H1 (cell line): ENCODE results near the gene PSD2. TPM values are rescaled to one million over a fixed set of nuclear protein-coding genes. Genes with fewer than 3 reads are reported as not detected.

Experiments used
- CTCF ChIA-PET: fragments of 300-600 bp; sonication (Branson Sonifier 250); formaldehyde crosslinking; loops from one replicate; lab custom pipeline; 2021; ENCODE audit not compliant: partially characterized antibody; lab: Charles Lee
- POLR2A ChIA-PET: fragments of 300-600 bp; sonication (Branson Sonifier 250); formaldehyde crosslinking; loops from one replicate; lab custom pipeline; 2021; ENCODE audit warnings: inconsistent platforms; ENCODE audit not compliant: partially characterized antibody; lab: Charles Lee
- DNase-seq, 2 experiments: peaks; one replicate each; pipeline versions ENCODE4 v3.0.0 to v3.0.0-alpha.2; 2010 to 2022; ENCODE audit warnings: low spot score in 2 of 2, low read depth in 1 of 2, mixed read lengths in 1 of 2
- FAIRE-seq: peaks from 2 replicates; lab custom pipeline; 2011; peaks lifted over from hg19 to GRCh38; lab: Jason Lieb, UNC
- H2AFZ ChIP-seq: 2 replicates; pipeline ENCODE4 v1.8.1; 2012; ENCODE audit warnings: low read length, inconsistent platforms
- H2AK5ac ChIP-seq: 2 replicates; pipeline ENCODE4 v1.6.1; 2013; ENCODE audit warnings: low read depth, low read length
- H2BK120ac ChIP-seq: replicated peaks from 2 replicates; pipeline ENCODE3; 2013; ENCODE audit warnings: low read depth, low read length, inconsistent platforms
- H2BK12ac ChIP-seq: 2 replicates; pipeline ENCODE4 v1.6.1; 2013; ENCODE audit warnings: low read depth, low read length
- H2BK15ac ChIP-seq: 2 replicates; pipeline ENCODE4 v1.6.1; 2013; ENCODE audit warnings: low read length
- H2BK20ac ChIP-seq: 2 replicates; pipeline ENCODE4 v1.6.1; 2013; ENCODE audit warnings: low read length
- H2BK5ac ChIP-seq: 2 replicates; pipeline ENCODE4 v1.6.1; 2013; ENCODE audit warnings: low read depth, low read length
- H3K14ac ChIP-seq: 2 replicates; pipeline ENCODE4 v1.6.1; 2013; ENCODE audit warnings: inconsistent platforms; ENCODE audit not compliant: insufficient read length
- H3K18ac ChIP-seq: 2 replicates; pipeline ENCODE4 v1.6.1; 2013; ENCODE audit warnings: low read length; ENCODE audit errors: extremely low read depth
- H3K23ac ChIP-seq: 2 replicates; pipeline ENCODE4 v1.6.1; 2013; ENCODE audit warnings: inconsistent platforms; ENCODE audit not compliant: insufficient read length
- H3K23me2 ChIP-seq: 2 replicates; pipeline ENCODE4 v1.6.1; 2013; ENCODE audit warnings: low read depth, low read length
- H3K27ac ChIP-seq: 2 replicates; pipeline ENCODE4 v1.6.1; 2011; ENCODE audit warnings: low read depth, low read length, inconsistent platforms
- H3K27me3 ChIP-seq, 4 experiments: replicated peaks in 1 of 4; 1 replicate in 1 of 4; 2 replicates in 3 of 4; pipeline versions ENCODE4 v1.6.1 to v1.8.1; 2011 to 2013; ENCODE audit warnings: low read length in 3 of 4, mild to moderate bottlenecking in 3 of 4, inconsistent platforms in 2 of 4, mixed read lengths in 2 of 4, moderate library complexity in 1 of 4; ENCODE audit not compliant: control insufficient read depth in 3 of 4, insufficient read depth in 3 of 4; ENCODE audit errors: extremely low read depth in 1 of 4
- H3K36me3 ChIP-seq, 4 experiments: 2 replicates each; pipeline versions ENCODE4 v1.6.1 to v1.8.1; 2011 to 2013; ENCODE audit warnings: mild to moderate bottlenecking in 4 of 4, low read length in 3 of 4, moderate library complexity in 2 of 4, control low read depth in 1 of 4, inconsistent platforms in 1 of 4; ENCODE audit not compliant: insufficient read depth in 4 of 4, control insufficient read depth in 2 of 4
- H3K4ac ChIP-seq: replicated peaks from 2 replicates; pipeline ENCODE3; 2013; ENCODE audit warnings: low read length, low read depth, mixed read lengths, inconsistent platforms; ENCODE audit not compliant: insufficient read length
- H3K4me1 ChIP-seq, 4 experiments: replicated peaks in 1 of 4; 1 replicate in 1 of 4; 2 replicates in 3 of 4; pipeline versions ENCODE4 v1.6.1 to v1.8.1; 2011 to 2013; ENCODE audit warnings: low read length in 3 of 4, inconsistent platforms in 2 of 4, mixed read lengths in 1 of 4; ENCODE audit not compliant: insufficient read depth in 4 of 4, control insufficient read depth in 3 of 4
- H3K4me2 ChIP-seq, 2 experiments: 2 replicates each; pipeline versions ENCODE4 v1.6.1 to v1.8.1; 2011 to 2013; ENCODE audit warnings: low read depth in 2 of 2, low read length in 2 of 2, control low read depth in 1 of 2, inconsistent platforms in 1 of 2, mild to moderate bottlenecking in 1 of 2; ENCODE audit not compliant: insufficient read depth in 1 of 2
- H3K4me3 ChIP-seq, 4 experiments: fragments of 200-600, 300-600 bp in 1 of 4; sonication (generic), shearing (Covaris generic), sonication (Bioruptor Twin) in 1 of 4; 2 replicates each; pipeline versions ENCODE4 v1.5.1 to v1.8.1; 2011 to 2016; ENCODE audit warnings: low read length in 4 of 4, low read depth in 3 of 4, control low read depth in 2 of 4, inconsistent platforms in 2 of 4, mild to moderate bottlenecking in 2 of 4, mixed read lengths in 1 of 4, moderate library complexity in 1 of 4; ENCODE audit not compliant: insufficient read depth in 2 of 4; ENCODE audit errors: extremely low read depth in 1 of 4
- H3K56ac ChIP-seq: replicated peaks from 2 replicates; pipeline ENCODE3; 2013; ENCODE audit warnings: low read depth, mild to moderate bottlenecking, mixed read lengths, low read length, inconsistent platforms; ENCODE audit not compliant: insufficient read length
- H3K79me1 ChIP-seq: 2 replicates; pipeline ENCODE4 v1.6.1; 2013; ENCODE audit warnings: low read depth, low read length, control low read depth
- H3K79me2 ChIP-seq, 2 experiments: 2 replicates each; pipeline versions ENCODE4 v1.6.1 to v1.8.1; 2012 to 2013; ENCODE audit warnings: low read length in 2 of 2, mild to moderate bottlenecking in 2 of 2, inconsistent platforms in 1 of 2; ENCODE audit not compliant: insufficient read depth in 2 of 2, control insufficient read depth in 1 of 2
- H3K9ac ChIP-seq, 4 experiments: replicated peaks in 1 of 4; 1 replicate in 1 of 4; 2 replicates in 3 of 4; pipeline versions ENCODE4 v1.6.1 to v1.8.1; 2011 to 2013; ENCODE audit warnings: low read depth in 3 of 4, low read length in 3 of 4, control low read depth in 2 of 4, mild to moderate bottlenecking in 2 of 4, moderate library complexity in 2 of 4, inconsistent platforms in 1 of 4; ENCODE audit errors: extremely low read depth in 1 of 4
- H3K9me3 ChIP-seq, 2 experiments: 2 replicates each; pipeline versions ENCODE4 v1.6.1 to v1.8.1; 2012 to 2013; ENCODE audit warnings: mild to moderate bottlenecking in 2 of 2, moderate library complexity in 2 of 2, control low read depth in 1 of 2, inconsistent platforms in 1 of 2, low read depth in 1 of 2, low read length in 1 of 2, mixed read lengths in 1 of 2; ENCODE audit not compliant: insufficient read depth in 2 of 2
- H4K20me1 ChIP-seq, 2 experiments: replicated peaks in 1 of 2; 2 replicates each; pipeline versions ENCODE3 to v1.8.1; 2011 to 2013; ENCODE audit warnings: inconsistent platforms in 2 of 2, low read length in 2 of 2, mild to moderate bottlenecking in 1 of 2; ENCODE audit not compliant: insufficient read depth in 2 of 2, control insufficient read depth in 1 of 2
- H4K5ac ChIP-seq: 2 replicates; pipeline ENCODE4 v1.6.1; 2013; ENCODE audit warnings: low read length, low read depth, mixed read lengths, inconsistent platforms; ENCODE audit not compliant: insufficient read length
- H4K8ac ChIP-seq: 2 replicates; pipeline ENCODE4 v1.8.0; 2013; ENCODE audit warnings: mild to moderate bottlenecking, moderate library complexity, low read length, inconsistent platforms; ENCODE audit not compliant: insufficient read depth; ENCODE audit errors: extremely low read depth
- H4K91ac ChIP-seq: replicated peaks from 2 replicates; pipeline ENCODE3; 2013; ENCODE audit warnings: low read length, mixed read lengths, inconsistent platforms; ENCODE audit not compliant: insufficient read length
- BACH1 ChIP-seq: IDR thresholded peaks from 2 replicates; pipeline ENCODE4 v1.6.1; 2012; ENCODE audit warnings: low read length, improper control_type of control experiment
- BCL11A ChIP-seq, 2 experiments: IDR thresholded peaks; one replicate each; pipeline ENCODE4 v1.6.1; 2011; ENCODE audit warnings: low read depth in 2 of 2, low read length in 2 of 2, mild to moderate bottlenecking in 2 of 2
- CHD2 ChIP-seq: IDR thresholded peaks from 2 replicates; pipeline ENCODE4 v1.6.1; 2012; ENCODE audit warnings: low read length, improper control_type of control experiment
- EP300 ChIP-seq, 2 experiments: IDR thresholded peaks; 1 replicate in 1 of 2; 2 replicates in 1 of 2; pipeline ENCODE4 v1.6.1; 2011 to 2012; ENCODE audit warnings: low read depth in 2 of 2, low read length in 2 of 2, mild to moderate bottlenecking in 2 of 2, borderline replicate concordance in 1 of 2, inconsistent platforms in 1 of 2, moderate library complexity in 1 of 2
- JUN ChIP-seq: IDR thresholded peaks from 2 replicates; pipeline ENCODE4 v1.6.1; 2011; ENCODE audit warnings: low read depth, mild to moderate bottlenecking, improper control_type of control experiment, low read length
- JUND ChIP-seq: IDR thresholded peaks from 2 replicates; pipeline ENCODE4 v1.6.1; 2011; ENCODE audit warnings: mild to moderate bottlenecking, improper control_type of control experiment, low read length
- KDM5A ChIP-seq: fragments of 200-600 bp; IDR thresholded peaks from 2 replicates; pipeline ENCODE4 v1.7.1; 2012; ENCODE audit warnings: mild to moderate bottlenecking, low read length, inconsistent platforms, mixed read lengths
- RNF2 ChIP-seq: fragments of 200-900, 300-1000 bp; sonication (generic); IDR thresholded peaks from 2 replicates; pipeline ENCODE4 v1.7.1; 2016; ENCODE audit warnings: borderline replicate concordance, low read depth, mild to moderate bottlenecking, antibody characterized with exemption, low read length; ENCODE audit not compliant: poor library complexity, severe bottlenecking; ENCODE audit errors: missing control alignments
- RXRA ChIP-seq: IDR thresholded peaks from 2 replicates; pipeline ENCODE4 v1.6.1; 2011; ENCODE audit warnings: low read depth, mild to moderate bottlenecking, low read length, moderate library complexity; ENCODE audit not compliant: insufficient read depth
- SP2 ChIP-seq: IDR thresholded peaks from 2 replicates; pipeline ENCODE4 v1.6.1; 2012; ENCODE audit warnings: mild to moderate bottlenecking, low read length, inconsistent platforms
- SP4 ChIP-seq: IDR thresholded peaks from 2 replicates; pipeline ENCODE4 v1.6.1; 2012; ENCODE audit warnings: low read length, inconsistent platforms
- TCF12 ChIP-seq: IDR thresholded peaks from 2 replicates; pipeline ENCODE4 v1.6.1; 2011; ENCODE audit warnings: low read depth, mild to moderate bottlenecking, low read length
- YY1 ChIP-seq: IDR thresholded peaks from 2 replicates; pipeline ENCODE4 v1.6.1; 2011; ENCODE audit warnings: low read depth, mild to moderate bottlenecking, low read length
- WGBS, 2 experiments: shearing (Covaris generic) in 1 of 2; methylation state at CpG; one replicate each; pipeline versions ENCODE4 v1.1.6 to v1.1.7; 2013 to 2015; ENCODE audit warnings: low lambda C conversion rate in 2 of 2, mixed read lengths in 2 of 2, inconsistent platforms in 1 of 2, low coverage in 1 of 2, missing lambda C conversion rate in 1 of 2; ENCODE audit not compliant: insufficient replicate concordance in 2 of 2, insufficient coverage in 1 of 2, insufficient read length in 1 of 2; ENCODE audit errors: extremely low coverage in 1 of 2, missing lambda C conversion rate in 1 of 2; 5-methylcytosine and 5-hydroxymethylcytosine counted together
- polyA plus RNA-seq, 7 experiments: library from polyadenylated mRNA; depleted of rRNA in 3 of 7; stranded (reverse) in 5 of 7; unstranded in 2 of 7; fragments of >200 nt in 5 of 7; fragments of 200-250 nt in 2 of 7; gene quantifications; 1 replicate in 5 of 7; 2 replicates in 1 of 7; 4 replicates in 1 of 7; pipeline versions ENCODE4 v1.2.1 to v1.2.3, GENCODE V29; 2011 to 2013; ENCODE audit warnings: missing spikeins in 2 of 7, mixed read lengths in 2 of 7
- total RNA-seq: library from RNA; stranded (reverse); fragmentation: NEBNext Ultra II Directional; extraction: Animal tissue kit (Norgen Biotek cat#: 25700); gene quantifications from 2 replicates; pipeline ENCODE4 v1.2.1, GENCODE V29; 2021

Gene PSD2
- total and polyA plus RNA-seq, 2 of the 8 experiments (the other 6 are each of a cell fraction or from before 2014, with no cell fraction given) = 0.06 to 0.14 TPM

GRCh38 chr5:139845846-139846681 is 50.5 kb downstream of the PSD2 start:
- Histone ChIP-seq H2BK12ac (no peak overlapping the region), H2AFZ (no peak overlapping the region), H4K91ac (no peak overlapping the region), H4K8ac (no peak overlapping the region), H3K4me1 (peaks cover 0 to 2% (median 1%) of the 10 kb centered on the region in 4 experiments; a peak in 5 of 7 replicates), H3K27ac (no peak overlapping the region), H4K20me1 (peaks cover 3 to 7% of the 10 kb centered on the region in 2 experiments), H3K14ac (no peak overlapping the region), H2BK15ac (no peak overlapping the region), H2BK20ac (no peak overlapping the region), H3K4ac (no peak overlapping the region), H3K23ac (no peak overlapping the region), H3K79me1 (no peaks in the 10 kb centered on the region), H3K56ac (no peak overlapping the region), H2BK5ac (no peak overlapping the region), H2BK120ac (no peak overlapping the region), H3K9ac (no peak overlapping the region), H3K18ac (no peak overlapping the region), H3K23me2 (peaks cover 5% of the 10 kb centered on the region; the same call in 1 of the 2 replicates), H3K36me3 (no peaks in the 10 kb centered on the region), H3K9me3 (no peaks in the 10 kb centered on the region), H2AK5ac (no peak overlapping the region), H3K27me3 (peaks cover 16 to 53% (median 48%) of the 10 kb centered on the region in 4 experiments), H3K4me2 (no peak overlapping the region), H3K4me3 (no peak overlapping the region), H3K79me2 (no peaks in the 10 kb centered on the region), H4K5ac (no peak overlapping the region)
- ChIA-PET CTCF (interaction anchor here (0.7 to 7.1 kb wide), 15 partner anchors 9 to 876 kb away, joined by 3 to 113 read pairs (median 24); partner anchors contain the start of gene PSD2), POLR2A (interaction anchor here (1.6 kb wide), 1 partner anchor 122 kb away, joined by 3 read pairs; no protein-coding TSS in a partner anchor)
- no peak for FAIRE-seq
- no peak for DNase-seq
- 84% methylated on average over 18 of the region's 18 CpGs; no CpG with 5 or more reads in 1 of the 2 experiments for WGBS, 2 experiments
- no peak for TF ChIP-seq JUN
- no peak for TF ChIP-seq RNF2
- no peak for TF ChIP-seq SP2
- TF ChIP-seq RXRA = no peak
- TF ChIP-seq JUND = no peak
- TF ChIP-seq SP4 = no peak
- no peak for TF ChIP-seq YY1
- TF ChIP-seq BCL11A (IDR thresholded peaks at IDR 0.05; ENCODE audit: low read depth in 2 of 2, low read length in 2 of 2) = no peak
- no peak for TF ChIP-seq BACH1
- no peak for TF ChIP-seq EP300 (IDR thresholded peaks at IDR 0.05; ENCODE audit: borderline replicate concordance in 1 of 2, low read depth in 2 of 2, low read length in 2 of 2)
- TF ChIP-seq TCF12 = no peak
- no peak for TF ChIP-seq CHD2
- no peak for TF ChIP-seq KDM5A
